ENCODE data around the gene NDUFAF2.

DNA sequence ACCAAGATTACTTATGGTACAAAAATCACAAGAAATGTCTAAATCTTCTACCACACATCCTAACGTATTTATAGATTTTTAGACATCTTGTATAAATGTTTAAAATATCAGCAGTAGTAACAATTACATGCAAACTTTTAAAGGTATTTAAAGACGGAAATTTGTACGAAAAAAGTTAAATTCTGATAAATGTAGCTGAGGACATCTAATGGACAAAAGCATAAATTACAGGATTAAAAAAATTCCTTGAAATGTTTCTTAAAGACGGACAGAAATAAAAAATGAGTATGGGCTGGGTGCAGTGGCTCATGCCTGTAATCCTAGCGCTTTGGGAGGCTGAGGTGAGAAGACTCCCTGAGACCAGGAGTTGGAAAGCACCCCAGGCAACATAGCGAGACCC, 16.0 kb upstream of the NDUFAF2 start:
- TF ChIP-seq, protein P1, sequence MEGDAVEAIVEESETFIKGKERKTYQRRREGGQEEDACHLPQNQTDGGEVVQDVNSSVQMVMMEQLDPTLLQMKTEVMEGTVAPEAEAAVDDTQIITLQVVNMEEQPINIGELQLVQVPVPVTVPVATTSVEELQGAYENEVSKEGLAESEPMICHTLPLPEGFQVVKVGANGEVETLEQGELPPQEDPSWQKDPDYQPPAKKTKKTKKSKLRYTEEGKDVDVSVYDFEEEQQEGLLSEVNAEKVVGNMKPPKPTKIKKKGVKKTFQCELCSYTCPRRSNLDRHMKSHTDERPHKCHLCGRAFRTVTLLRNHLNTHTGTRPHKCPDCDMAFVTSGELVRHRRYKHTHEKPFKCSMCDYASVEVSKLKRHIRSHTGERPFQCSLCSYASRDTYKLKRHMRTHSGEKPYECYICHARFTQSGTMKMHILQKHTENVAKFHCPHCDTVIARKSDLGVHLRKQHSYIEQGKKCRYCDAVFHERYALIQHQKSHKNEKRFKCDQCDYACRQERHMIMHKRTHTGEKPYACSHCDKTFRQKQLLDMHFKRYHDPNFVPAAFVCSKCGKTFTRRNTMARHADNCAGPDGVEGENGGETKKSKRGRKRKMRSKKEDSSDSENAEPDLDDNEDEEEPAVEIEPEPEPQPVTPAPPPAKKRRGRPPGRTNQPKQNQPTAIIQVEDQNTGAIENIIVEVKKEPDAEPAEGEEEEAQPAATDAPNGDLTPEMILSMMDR (IDR thresholded peaks at IDR 0.05; ENCODE audit: poor library complexity) = peak; percentile 44
- no peak for TF ChIP-seq EZH2phosphoT487 (IDR thresholded peaks at IDR 0.05; ENCODE audit: low read depth, severe bottlenecking, unreplicated experiment)
